ENCODE data around the gene TMED7. TPM values are rescaled to one million over a fixed set of nuclear protein-coding genes. Genes with fewer than 3 reads are reported as not detected.

Gene TMED7
- total RNA-seq, 1 donor = 151 TPM

- no peak overlapping the region for H2AFZ ChIP-seq (ENCODE audit: low read length)
- H3K27ac ChIP-seq (ENCODE audit: low read depth, low read length) = no peak overlapping the region
- no peaks in the 10 kb centered on the region for H3K9me3 ChIP-seq (ENCODE audit: low read depth, low read length)
- H3K79me2 ChIP-seq (ENCODE audit: insufficient read depth, low read length) = no peaks in the 10 kb centered on the region
- H3K4me1 ChIP-seq (ENCODE audit: insufficient read depth, low read length) = peaks cover 8% of the 10 kb centered on the region
- no peak for DNase-seq (ENCODE audit: insufficient read length, low spot score, missing footprints)
- H3K4me3 ChIP-seq (ENCODE audit: insufficient read depth, low read length) = no peak overlapping the region
- H4K20me1 ChIP-seq (ENCODE audit: insufficient read depth, low read length) = no peaks in the 10 kb centered on the region
- peaks cover 5% of the 10 kb centered on the region for H3K27me3 ChIP-seq (ENCODE audit: insufficient read depth, low read length)
- TF ChIP-seq, protein P1, sequence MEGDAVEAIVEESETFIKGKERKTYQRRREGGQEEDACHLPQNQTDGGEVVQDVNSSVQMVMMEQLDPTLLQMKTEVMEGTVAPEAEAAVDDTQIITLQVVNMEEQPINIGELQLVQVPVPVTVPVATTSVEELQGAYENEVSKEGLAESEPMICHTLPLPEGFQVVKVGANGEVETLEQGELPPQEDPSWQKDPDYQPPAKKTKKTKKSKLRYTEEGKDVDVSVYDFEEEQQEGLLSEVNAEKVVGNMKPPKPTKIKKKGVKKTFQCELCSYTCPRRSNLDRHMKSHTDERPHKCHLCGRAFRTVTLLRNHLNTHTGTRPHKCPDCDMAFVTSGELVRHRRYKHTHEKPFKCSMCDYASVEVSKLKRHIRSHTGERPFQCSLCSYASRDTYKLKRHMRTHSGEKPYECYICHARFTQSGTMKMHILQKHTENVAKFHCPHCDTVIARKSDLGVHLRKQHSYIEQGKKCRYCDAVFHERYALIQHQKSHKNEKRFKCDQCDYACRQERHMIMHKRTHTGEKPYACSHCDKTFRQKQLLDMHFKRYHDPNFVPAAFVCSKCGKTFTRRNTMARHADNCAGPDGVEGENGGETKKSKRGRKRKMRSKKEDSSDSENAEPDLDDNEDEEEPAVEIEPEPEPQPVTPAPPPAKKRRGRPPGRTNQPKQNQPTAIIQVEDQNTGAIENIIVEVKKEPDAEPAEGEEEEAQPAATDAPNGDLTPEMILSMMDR (IDR thresholded peaks at IDR 0.05; ENCODE audit: extremely low read depth, low read depth, low read length) = no peak
- H3K4me2 ChIP-seq (ENCODE audit: insufficient read depth, low read length) = no peak overlapping the region
- no peaks in the 10 kb centered on the region for H3K36me3 ChIP-seq (ENCODE audit: insufficient read depth, low read length)
Measured at GRCh38 chr5:115640274-115640673, 14.4 kb upstream of the TMED7 start.

- DNase-seq (ENCODE audit: insufficient read length, low spot score, missing footprints) = no peak
- Histone ChIP-seq H3K4me1 (ENCODE audit: insufficient read depth, low read length) (peaks cover 8% of the 10 kb centered on the region), H3K27ac (ENCODE audit: low read depth, low read length) (no peak overlapping the region), H2AFZ (ENCODE audit: low read length) (no peak overlapping the region), H4K20me1 (ENCODE audit: insufficient read depth, low read length) (no peaks in the 10 kb centered on the region), H3K4me2 (ENCODE audit: insufficient read depth, low read length) (no peak overlapping the region), H3K36me3 (ENCODE audit: insufficient read depth, low read length) (no peaks in the 10 kb centered on the region), H3K4me3 (ENCODE audit: insufficient read depth, low read length) (no peak overlapping the region), H3K79me2 (ENCODE audit: insufficient read depth, low read length) (no peaks in the 10 kb centered on the region), H3K27me3 (ENCODE audit: insufficient read depth, low read length) (peaks cover 2% of the 10 kb centered on the region), H3K9me3 (ENCODE audit: low read depth, low read length) (no peaks in the 10 kb centered on the region)
- TF ChIP-seq, protein P1 (IDR thresholded peaks at IDR 0.05; ENCODE audit: extremely low read depth, low read depth, low read length) = no peak
Measured at GRCh38 chr5:115639377-115639776, 13.5 kb upstream of the TMED7 start.

- H3K79me2 ChIP-seq (ENCODE audit: insufficient read depth, low read length) = no peaks in the 10 kb centered on the region
- no peak overlapping the region for H3K4me3 ChIP-seq (ENCODE audit: insufficient read depth, low read length)
- no peak for DNase-seq (ENCODE audit: insufficient read length, low spot score, missing footprints)
Measured at GRCh38 chr5:115637507-115637906, 11.7 kb upstream of the TMED7 start.

DNA sequence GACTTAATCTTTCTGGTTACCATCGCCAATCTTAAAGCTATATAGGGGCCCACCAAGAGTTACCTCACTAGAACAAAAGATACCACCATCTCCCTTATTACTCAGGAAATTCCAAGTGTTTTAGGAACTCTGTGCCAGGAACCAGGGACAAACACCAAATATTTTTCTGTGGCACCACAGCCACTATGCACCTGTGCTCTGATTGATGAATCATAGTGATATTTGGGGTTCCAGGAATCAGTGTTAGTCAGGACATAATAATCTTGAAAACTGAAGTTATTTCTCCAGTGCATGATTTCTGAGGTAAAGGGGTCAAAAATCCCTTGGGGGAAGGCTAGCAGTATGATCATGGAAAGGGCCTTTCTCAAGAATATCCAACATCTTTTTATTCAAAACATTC is 10.2 kb upstream of the TMED7 start:
- Histone ChIP-seq H3K27me3 (ENCODE audit: insufficient read depth, low read length) (no peaks in the 10 kb centered on the region), H3K79me2 (ENCODE audit: insufficient read depth, low read length) (no peaks in the 10 kb centered on the region), H3K27ac (ENCODE audit: low read depth, low read length) (no peak overlapping the region), H4K20me1 (ENCODE audit: insufficient read depth, low read length) (no peaks in the 10 kb centered on the region), H3K4me1 (ENCODE audit: insufficient read depth, low read length) (peaks cover 6% of the 10 kb centered on the region), H3K4me2 (ENCODE audit: insufficient read depth, low read length) (no peak overlapping the region), H2AFZ (ENCODE audit: low read length) (no peak overlapping the region), H3K4me3 (ENCODE audit: insufficient read depth, low read length) (no peak overlapping the region), H3K9me3 (ENCODE audit: low read depth, low read length) (no peaks in the 10 kb centered on the region), H3K36me3 (ENCODE audit: insufficient read depth, low read length) (no peaks in the 10 kb centered on the region)
- DNase-seq (ENCODE audit: insufficient read length, low spot score, missing footprints) = no peak
- TF ChIP-seq, protein P1 (IDR thresholded peaks at IDR 0.05; ENCODE audit: extremely low read depth, low read depth, low read length) = no peak

More at GRCh38 chr5:115637507-115637906, 11.7 kb upstream of the TMED7 start:
- no peaks in the 10 kb centered on the region for H4K20me1 ChIP-seq (ENCODE audit: insufficient read depth, low read length)
- H3K36me3 ChIP-seq (ENCODE audit: insufficient read depth, low read length) = no peaks in the 10 kb centered on the region
- TF ChIP-seq, protein P1 (IDR thresholded peaks at IDR 0.05; ENCODE audit: extremely low read depth, low read depth, low read length) = no peak
- H3K4me2 ChIP-seq (ENCODE audit: insufficient read depth, low read length) = no peak overlapping the region
- no peak overlapping the region for H3K27ac ChIP-seq (ENCODE audit: low read depth, low read length)
- H3K27me3 ChIP-seq (ENCODE audit: insufficient read depth, low read length) = no peaks in the 10 kb centered on the region
- H2AFZ ChIP-seq (ENCODE audit: low read length) = no peak overlapping the region
- no peaks in the 10 kb centered on the region for H3K9me3 ChIP-seq (ENCODE audit: low read depth, low read length)
- H3K4me1 ChIP-seq (ENCODE audit: insufficient read depth, low read length) = peaks cover 14% of the 10 kb centered on the region

All from osteoblast (primary cell).